ENCODE data around the gene LRRC26. TPM values are rescaled to one million over a fixed set of nuclear protein-coding genes. Genes with fewer than 3 reads are reported as not detected.

Gene LRRC26
- polyA plus RNA-seq, 1 donor (not counting 4 experiments of a cell fraction or from before 2014, with no cell fraction given) = not detected

DNA sequence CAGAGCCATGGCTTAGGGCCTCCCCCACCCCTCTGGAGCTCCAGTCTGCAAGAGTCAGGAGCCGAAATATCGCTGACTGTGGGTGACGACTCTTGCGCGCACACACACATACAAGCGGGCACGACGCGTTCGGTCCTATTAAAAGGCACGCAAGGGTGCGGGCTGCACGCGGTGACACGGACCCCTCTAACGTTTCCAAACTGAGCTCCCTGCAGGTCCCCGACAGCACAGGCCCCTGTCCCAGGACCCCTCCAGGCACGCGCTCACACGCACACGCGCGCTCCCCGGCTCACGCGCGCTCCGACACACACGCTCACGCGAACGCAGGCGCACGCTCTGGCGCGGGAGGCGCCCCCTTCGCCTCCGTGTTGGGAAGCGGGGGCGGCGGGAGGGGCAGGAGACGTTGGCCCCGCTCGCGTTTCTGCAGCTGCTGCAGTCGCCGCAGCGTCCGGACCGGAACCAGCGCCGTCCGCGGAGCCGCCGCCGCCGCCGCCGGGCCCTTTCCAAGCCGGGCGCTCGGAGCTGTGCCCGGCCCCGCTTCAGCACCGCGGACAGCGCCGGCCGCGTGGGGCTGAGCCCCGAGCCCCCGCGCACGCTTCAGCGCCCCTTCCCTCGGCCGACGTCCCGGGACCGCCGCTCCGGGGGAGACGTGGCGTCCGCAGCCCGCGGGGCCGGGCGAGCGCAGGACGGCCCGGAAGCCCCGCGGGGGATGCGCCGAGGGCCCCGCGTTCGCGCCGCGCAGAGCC lies 31.0 kb downstream of the LRRC26 start, which contains the start of gene GRIN1:
GRIN1 (plus strand) TSS at position 433 of the 746 bp plus-strand sequence. CDS start 333 bp downstream, outside the sequence.
- Histone ChIP-seq H3K9ac (ENCODE audit: control insufficient read depth, extremely low read depth, insufficient read depth, low read length) (no peak within 1 kb of the TSS), H2AFZ (ENCODE audit: control insufficient read depth, low read length) (no peak within 1 kb of the TSS), H3K4me2 (ENCODE audit: control insufficient read depth, extremely low read depth, insufficient read depth, low read depth, low read length) (no peak within 1 kb of the TSS), H3K9me3 (ENCODE audit: control insufficient read depth, low read depth, low read length) (no peaks in the 10 kb centered on the region), H3K27ac (ENCODE audit: control insufficient read depth, insufficient read depth, low read length) (no peak within 1 kb of the TSS), H3K4me3 (ENCODE audit: control insufficient read depth in 2 of 3, extremely low read depth in 1 of 3, insufficient read depth in 2 of 3, low read depth in 1 of 3, low read length in 3 of 3) (no peak within 1 kb of the TSS), H3K36me3 (ENCODE audit: control insufficient read depth in 2 of 2, extremely low read depth in 1 of 2, insufficient read depth in 2 of 2, low read length in 2 of 2) (no peaks in the 10 kb centered on the region), H3K9me1 (ENCODE audit: control insufficient read depth, extremely low read depth, insufficient read depth, low read length) (no peaks in the 10 kb centered on the region), H3K27me3 (ENCODE audit: control insufficient read depth, extremely low read depth, insufficient read depth, low read length) (peaks cover 73% of the 10 kb centered on the region), H3K4me1 (ENCODE audit: control insufficient read depth, extremely low read depth, insufficient read depth, low read length) (no peaks in the 10 kb centered on the region), H4K20me1 (ENCODE audit: control insufficient read depth, extremely low read depth, insufficient read depth, low read length) (no peaks in the 10 kb centered on the region), H3K79me2 (ENCODE audit: control insufficient read depth, insufficient read depth, low read length) (no peaks in the 10 kb centered on the region)
- TF ChIP-seq EZH2 (IDR thresholded peaks at IDR 0.05; ENCODE audit: low read length) = no peak
- FAIRE-seq (no peak), DNase-seq (ENCODE audit: low read depth, low spot score) (no peak)
- dilution Hi-C loops (cut with MboI; ENCODE audit: extremely low pct_ligation_motif_present, low sequenced_read_pairs) = no loop called here

DNA sequence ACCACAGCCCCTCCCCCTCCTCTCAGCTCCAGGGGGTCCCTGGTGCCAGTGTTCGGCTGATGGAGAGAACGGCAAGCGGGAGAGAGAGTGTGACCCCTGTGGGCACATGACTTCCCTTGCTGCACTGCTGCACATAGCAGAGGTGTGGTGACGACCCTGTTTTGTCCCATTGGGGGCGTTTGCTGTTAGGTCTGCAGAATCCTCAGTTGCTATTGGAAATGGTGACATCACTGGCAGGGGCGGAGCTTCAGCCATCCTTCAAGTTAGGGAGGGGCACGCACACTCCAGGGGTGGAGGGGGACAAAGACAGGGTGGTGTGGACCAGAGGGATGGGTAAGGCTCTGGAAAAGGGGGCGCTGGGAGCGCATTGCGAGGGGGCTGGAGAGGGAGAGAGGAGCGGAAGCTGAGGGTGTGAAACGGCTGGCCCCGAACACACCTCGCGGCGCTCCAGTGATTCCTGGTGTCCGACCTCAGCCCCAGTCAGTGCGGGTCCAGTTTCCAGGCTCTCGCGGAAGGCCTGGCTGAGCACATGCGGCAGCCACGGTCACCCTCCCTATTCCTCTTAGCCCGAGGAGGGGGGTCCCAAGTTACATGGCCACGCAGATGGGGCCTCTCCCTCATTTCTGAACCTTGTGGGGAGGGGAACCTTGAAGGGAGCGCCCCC lies 31.7 kb downstream of the LRRC26 start:
- FAIRE-seq = no peak
- dilution Hi-C loops (cut with MboI; ENCODE audit: extremely low pct_ligation_motif_present, low sequenced_read_pairs) = no loop called here

More for the DNA sequence above, 31.7 kb downstream of the LRRC26 start:
- Histone ChIP-seq H3K27me3 (ENCODE audit: control insufficient read depth, extremely low read depth, insufficient read depth, low read length) (peaks cover 68% of the 10 kb centered on the region), H3K9me1 (ENCODE audit: control insufficient read depth, extremely low read depth, insufficient read depth, low read length) (no peaks in the 10 kb centered on the region), H3K9me3 (ENCODE audit: control insufficient read depth, low read depth, low read length) (no peaks in the 10 kb centered on the region), H3K27ac (ENCODE audit: control insufficient read depth, insufficient read depth, low read length) (no peak overlapping the region), H3K9ac (ENCODE audit: control insufficient read depth, extremely low read depth, insufficient read depth, low read length) (no peak overlapping the region), H3K4me1 (ENCODE audit: control insufficient read depth, extremely low read depth, insufficient read depth, low read length) (no peaks in the 10 kb centered on the region), H3K4me3 (ENCODE audit: control insufficient read depth in 2 of 3, extremely low read depth in 1 of 3, insufficient read depth in 2 of 3, low read depth in 1 of 3, low read length in 3 of 3) (no peak overlapping the region), H3K4me2 (ENCODE audit: control insufficient read depth, extremely low read depth, insufficient read depth, low read depth, low read length) (no peak overlapping the region), H2AFZ (ENCODE audit: control insufficient read depth, low read length) (no peak overlapping the region), H3K79me2 (ENCODE audit: control insufficient read depth, insufficient read depth, low read length) (no peaks in the 10 kb centered on the region), H4K20me1 (ENCODE audit: control insufficient read depth, extremely low read depth, insufficient read depth, low read length) (no peaks in the 10 kb centered on the region), H3K36me3 (ENCODE audit: control insufficient read depth in 2 of 2, extremely low read depth in 1 of 2, insufficient read depth in 2 of 2, low read length in 2 of 2) (no peaks in the 10 kb centered on the region)
- no peak for DNase-seq (ENCODE audit: low read depth, low spot score)
- TF ChIP-seq EZH2 (IDR thresholded peaks at IDR 0.05; ENCODE audit: low read length) (no peak), CTCF (optimal IDR thresholded peaks at IDR 0.05 in 1 of 3, IDR thresholded peaks at IDR 0.05 in 1 of 3, conservative IDR thresholded peaks at IDR 0.05 in 1 of 3; ENCODE audit: extremely low read depth in 1 of 3, insufficient read depth in 2 of 3, low read length in 3 of 3) (no peak)

All from keratinocyte (primary cell).